ENCODE results near the gene PRCD. TPM values are rescaled to one million over a fixed set of nuclear protein-coding genes. Genes with fewer than 3 reads are reported as not detected.

PRCD gene
- total and polyA plus RNA-seq, 2 experiments from 2014 or later = 0.43 to 3.4 TPM

DNA sequence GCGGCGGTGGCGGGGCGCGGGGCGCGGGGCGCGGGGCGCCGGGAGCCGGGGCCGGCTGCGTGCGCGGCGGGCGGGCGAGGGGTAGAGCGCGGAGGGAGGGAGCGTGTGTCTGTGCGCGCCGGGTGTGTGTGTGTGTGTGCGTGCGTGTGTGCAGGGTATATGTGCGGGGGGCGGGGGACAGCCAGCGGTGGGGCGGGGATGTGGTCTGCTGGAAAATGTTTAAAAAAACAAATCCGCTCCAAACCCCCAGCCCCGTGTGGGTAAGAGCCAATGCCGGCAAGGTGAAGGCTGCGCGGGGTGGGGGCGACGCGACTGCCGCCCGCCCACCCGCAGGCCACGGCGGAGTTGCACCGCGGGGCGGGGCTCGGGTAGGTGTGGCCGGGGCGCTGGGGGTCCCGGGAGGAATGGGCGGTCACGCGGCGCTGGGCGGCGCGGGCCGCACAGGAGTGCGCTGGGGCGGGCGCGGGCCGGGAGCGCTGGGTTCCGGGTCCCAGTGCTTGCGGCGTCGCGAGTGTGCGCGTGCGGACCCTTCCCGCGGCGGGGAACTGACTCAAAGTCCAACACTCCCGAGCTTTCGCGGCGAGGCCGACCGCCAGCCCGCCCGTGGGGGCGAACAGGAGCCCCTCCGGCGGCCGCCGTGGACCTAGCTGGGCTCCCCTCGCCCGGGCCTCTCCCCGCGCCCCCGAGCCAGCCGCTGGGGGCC, 2.1 kb upstream of the PRCD start, which contains the start of gene CYGB:
CYGB (minus strand) TSS at position 132 of the 703 bp plus-strand sequence. CDS start 167 bp downstream, outside the sequence.
- 2 to 3% methylated on average over 30 to 57 of the region's 95 CpGs for WGBS, 2 experiments (ENCODE audit: low coverage in 1 of 2, low lambda C conversion rate in 2 of 2, missing lambda C conversion rate in 2 of 2)

GRCh38 chr17:76538281-76538931, 1.4 kb upstream of the PRCD start:
- no peaks in the 10 kb centered on the region for H3K27me3 ChIP-seq (replicated peaks; ENCODE audit: insufficient read depth)
- no peaks in the 10 kb centered on the region for H3K9me3 ChIP-seq (ENCODE audit: low read depth)
- H3K4me2 ChIP-seq (ENCODE audit: unreplicated experiment) = no peak overlapping the region
- H3K27ac ChIP-seq = no peak overlapping the region
- H3K9me2 ChIP-seq (ENCODE audit: insufficient read depth) = no peaks in the 10 kb centered on the region
- no peaks in the 10 kb centered on the region for H3K36me3 ChIP-seq (ENCODE audit: low read depth)
- 59 to 63% methylated on average over 23 to 24 of the region's 37 CpGs for WGBS, 2 experiments (ENCODE audit: low coverage in 1 of 2, low lambda C conversion rate in 2 of 2, missing lambda C conversion rate in 2 of 2)
- 0 out of 2 replicates have a peak, but pooled peaks cover 3% of the 10 kb centered on the region for H3K4me1 ChIP-seq (ENCODE audit: insufficient read depth)
- no peak for TF ChIP-seq EZH2 (IDR thresholded peaks at IDR 0.05; ENCODE audit: insufficient read depth, poor library complexity, severe bottlenecking)
- no peak for TF ChIP-seq EZH2phosphoT487 (IDR thresholded peaks at IDR 0.05; ENCODE audit: insufficient read depth, low read depth)
- in situ Hi-C loops (cut with MboI) = no loop called here
- H3F3A ChIP-seq (ENCODE audit: insufficient read depth) = no peaks in the 10 kb centered on the region
- H3K4me3 ChIP-seq = peak overlapping the region; percentile 65; the same call in 1 of the 2 replicates
- DNase-seq = no peak
- H2AFZ ChIP-seq = 0 out of 2 replicates have a peak overlapping the region, but pooled peaks have one; percentile 35
- no peaks in the 10 kb centered on the region for H4K20me1 ChIP-seq (ENCODE audit: insufficient read depth)
- no peaks in the 10 kb centered on the region for H3K79me2 ChIP-seq (ENCODE audit: insufficient read depth)
- H3K9ac ChIP-seq = peak overlapping the region; percentile 56; the same call in 1 of the 2 replicates

More for the DNA sequence above, 2.1 kb upstream of the PRCD start, which contains the start of gene CYGB:
- Histone ChIP-seq H3K4me3 (peak within 1 kb of the TSS; percentile 65), H3F3A (ENCODE audit: insufficient read depth) (no peaks in the 10 kb centered on the region), H3K4me1 (ENCODE audit: insufficient read depth) (0 out of 2 replicates have a peak, but pooled peaks cover 3% of the 10 kb centered on the region), H2AFZ (peak within 1 kb of the TSS; percentile 52; the same call in 1 of the 2 replicates), H3K4me2 (ENCODE audit: unreplicated experiment) (peak within 1 kb of the TSS; percentile 82), H3K36me3 (ENCODE audit: low read depth) (no peaks in the 10 kb centered on the region), H3K9ac (peak within 1 kb of the TSS; percentile 56), H3K27ac (no peak within 1 kb of the TSS), H3K9me2 (ENCODE audit: insufficient read depth) (no peaks in the 10 kb centered on the region), H3K9me3 (ENCODE audit: low read depth) (no peaks in the 10 kb centered on the region), H4K20me1 (ENCODE audit: insufficient read depth) (no peaks in the 10 kb centered on the region), H3K27me3 (replicated peaks; ENCODE audit: insufficient read depth) (no peaks in the 10 kb centered on the region), H3K79me2 (ENCODE audit: insufficient read depth) (no peaks in the 10 kb centered on the region)
- TF ChIP-seq EZH2phosphoT487 (IDR thresholded peaks at IDR 0.05; ENCODE audit: insufficient read depth, low read depth) (no peak), EZH2 (IDR thresholded peaks at IDR 0.05; ENCODE audit: insufficient read depth, poor library complexity, severe bottlenecking) (peak; percentile 63)
- peak; percentile 32 for DNase-seq
- in situ Hi-C loops (cut with MboI) = no loop called here

DNA sequence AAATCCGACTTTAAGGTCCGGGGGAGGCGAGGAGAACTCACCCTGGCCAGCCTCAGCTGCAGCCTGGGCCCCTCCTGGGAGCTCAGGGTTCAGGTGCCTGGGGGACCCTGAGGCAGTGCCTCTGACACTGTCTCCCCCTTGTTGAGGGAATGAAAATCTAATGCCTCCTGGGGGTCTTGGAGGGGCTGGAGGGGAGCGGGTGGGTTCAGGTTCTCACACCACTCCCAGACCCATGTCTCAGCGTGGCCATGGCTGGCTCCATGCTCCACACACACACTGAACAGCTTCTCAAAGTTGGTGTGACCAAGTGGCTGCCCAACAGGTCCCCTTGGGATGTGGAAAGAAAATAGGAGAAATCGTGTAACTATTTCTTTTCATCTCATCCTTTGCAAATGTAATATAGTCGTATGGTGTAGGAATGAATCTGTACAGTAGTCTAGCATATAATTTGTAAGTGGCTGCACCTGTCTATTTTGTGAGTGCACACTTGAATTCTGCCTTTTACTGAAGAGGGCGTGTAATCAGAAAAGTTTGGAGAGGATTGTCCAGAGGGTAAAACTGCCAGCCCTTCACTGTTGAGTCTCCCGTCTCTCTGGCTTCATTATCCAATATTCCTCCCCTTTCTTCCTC, 788 bp upstream of the PRCD start:
- Histone ChIP-seq H3K9me2 (ENCODE audit: insufficient read depth) (no peaks in the 10 kb centered on the region), H4K20me1 (ENCODE audit: insufficient read depth) (no peaks in the 10 kb centered on the region), H3K4me1 (ENCODE audit: insufficient read depth) (0 out of 2 replicates have a peak, but pooled peaks cover 3% of the 10 kb centered on the region), H3K9me3 (ENCODE audit: low read depth) (no peaks in the 10 kb centered on the region), H3K4me3 (no peak overlapping the region), H3K9ac (no peak overlapping the region), H3K79me2 (ENCODE audit: insufficient read depth) (no peaks in the 10 kb centered on the region), H3F3A (ENCODE audit: insufficient read depth) (no peaks in the 10 kb centered on the region), H2AFZ (no peak overlapping the region), H3K27me3 (replicated peaks; ENCODE audit: insufficient read depth) (no peaks in the 10 kb centered on the region), H3K4me2 (ENCODE audit: unreplicated experiment) (no peak overlapping the region), H3K27ac (no peak overlapping the region), H3K36me3 (ENCODE audit: low read depth) (no peaks in the 10 kb centered on the region)
- DNase-seq = no peak
- WGBS, 2 experiments (ENCODE audit: low coverage in 1 of 2, low lambda C conversion rate in 2 of 2, missing lambda C conversion rate in 2 of 2) = 90 to 92% methylated on average over 9 of the region's 9 CpGs
- TF ChIP-seq EZH2phosphoT487 (IDR thresholded peaks at IDR 0.05; ENCODE audit: insufficient read depth, low read depth) (no peak), EZH2 (IDR thresholded peaks at IDR 0.05; ENCODE audit: insufficient read depth, poor library complexity, severe bottlenecking) (no peak)
- in situ Hi-C loops (cut with MboI) = no loop called here

All from GM23248 (cell line).